OCI-M1 (cell line): ENCODE measurements around the gene MYORG.
"Not testable (repeated sequence)": the region's sequence is repeated elsewhere in the genome, so short reads cannot be mapped to it uniquely, and the experiment has no call there.

Experiments used
- DNase-seq: peaks from one replicate; lab custom pipeline; 2025; lab: John Stamatoyannopoulos, UW

The MYORG gene

DNA sequence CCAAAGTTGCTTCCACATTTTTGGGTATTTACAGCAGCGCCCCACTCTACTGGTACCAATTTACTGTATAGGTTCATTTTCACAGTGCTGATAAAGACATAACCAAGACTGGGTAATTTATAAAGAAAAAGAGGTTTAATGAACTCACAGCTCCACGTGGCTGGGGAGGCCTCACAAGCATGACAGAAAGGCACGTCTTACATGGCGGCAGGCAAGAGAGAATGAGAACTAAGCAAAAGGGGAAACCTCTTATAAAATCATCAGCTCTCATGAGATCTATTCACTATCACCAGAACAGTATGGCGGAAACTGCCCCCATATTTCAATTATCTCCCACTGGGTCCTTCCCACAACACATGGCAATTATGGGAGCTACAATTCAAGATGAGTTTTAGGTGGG lies 7.9 kb downstream of the MYORG start:
- DNase-seq, result not testable (repeated sequence)

DNA sequence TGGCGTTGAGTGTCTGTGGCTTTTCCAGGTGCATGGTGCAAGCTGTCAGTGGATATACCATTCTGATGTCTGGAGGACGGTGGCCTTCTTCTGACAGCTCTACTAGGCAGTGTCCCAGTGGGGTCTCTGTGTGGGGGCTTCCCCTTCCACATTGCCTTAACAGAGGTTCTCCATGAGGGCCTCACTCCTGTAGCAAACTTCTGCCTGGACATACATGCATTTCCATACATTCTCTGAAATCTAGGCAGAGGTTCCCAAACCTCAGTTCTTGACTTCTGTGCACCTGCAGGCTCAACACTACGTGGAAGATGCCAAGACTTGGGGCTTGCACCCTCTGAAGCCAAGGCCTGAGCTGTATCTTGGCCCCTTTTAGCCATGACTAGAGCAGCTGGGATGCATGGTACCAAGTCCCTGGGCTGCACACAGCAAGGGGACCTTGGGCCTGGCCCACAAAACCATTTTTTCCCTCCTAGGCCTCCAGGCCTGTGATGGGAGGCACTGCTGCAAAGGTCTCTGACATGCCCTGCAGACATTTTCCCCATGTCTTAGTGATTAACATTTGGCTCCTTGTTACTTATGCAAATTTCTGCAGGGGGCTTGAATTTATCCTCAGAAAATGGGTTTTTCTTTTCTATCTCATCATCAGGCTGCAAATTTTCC lies 8.8 kb downstream of the MYORG start:
- DNase-seq, result not testable (repeated sequence)

DNA sequence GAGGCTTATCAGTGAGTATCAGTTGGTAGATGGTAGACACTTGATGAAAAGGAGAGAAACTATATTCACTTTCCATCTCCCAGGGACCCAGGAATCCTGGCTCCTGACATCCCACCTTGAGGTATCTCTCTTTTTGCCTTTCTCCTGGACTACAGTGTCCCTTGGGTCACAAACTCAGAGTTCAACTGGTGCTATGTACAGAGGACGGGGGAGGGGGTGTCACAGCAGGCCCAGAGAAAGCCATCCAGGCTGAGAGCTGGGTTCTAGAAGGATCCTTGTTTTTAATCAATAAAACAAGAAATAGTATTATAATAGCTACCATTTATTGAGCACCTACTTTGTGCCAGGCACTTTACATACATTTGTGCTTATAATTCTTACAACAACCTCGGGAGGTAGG lies 10.3 kb downstream of the MYORG start:
- no peak for DNase-seq

DNA sequence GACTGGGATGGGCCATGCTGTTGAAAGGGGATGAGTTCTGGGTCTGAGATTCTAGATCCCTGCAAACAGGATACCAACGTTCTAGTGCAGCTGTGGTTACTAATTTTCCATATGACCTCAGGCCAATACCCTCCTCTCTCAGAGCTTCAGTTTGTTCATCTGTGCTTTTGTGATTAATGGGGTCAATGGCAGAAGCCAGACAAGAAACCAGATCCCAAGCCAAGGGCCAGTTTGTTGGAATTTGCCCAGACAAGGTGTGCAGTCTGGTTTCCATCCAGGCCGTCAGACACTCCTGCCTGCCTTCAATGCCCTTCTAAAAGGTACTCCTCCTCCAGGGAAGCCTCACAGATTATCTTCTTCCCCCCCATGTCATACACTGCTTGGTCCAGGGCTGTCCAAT lies 11.4 kb downstream of the MYORG start:
- DNase-seq, result no peak

DNA sequence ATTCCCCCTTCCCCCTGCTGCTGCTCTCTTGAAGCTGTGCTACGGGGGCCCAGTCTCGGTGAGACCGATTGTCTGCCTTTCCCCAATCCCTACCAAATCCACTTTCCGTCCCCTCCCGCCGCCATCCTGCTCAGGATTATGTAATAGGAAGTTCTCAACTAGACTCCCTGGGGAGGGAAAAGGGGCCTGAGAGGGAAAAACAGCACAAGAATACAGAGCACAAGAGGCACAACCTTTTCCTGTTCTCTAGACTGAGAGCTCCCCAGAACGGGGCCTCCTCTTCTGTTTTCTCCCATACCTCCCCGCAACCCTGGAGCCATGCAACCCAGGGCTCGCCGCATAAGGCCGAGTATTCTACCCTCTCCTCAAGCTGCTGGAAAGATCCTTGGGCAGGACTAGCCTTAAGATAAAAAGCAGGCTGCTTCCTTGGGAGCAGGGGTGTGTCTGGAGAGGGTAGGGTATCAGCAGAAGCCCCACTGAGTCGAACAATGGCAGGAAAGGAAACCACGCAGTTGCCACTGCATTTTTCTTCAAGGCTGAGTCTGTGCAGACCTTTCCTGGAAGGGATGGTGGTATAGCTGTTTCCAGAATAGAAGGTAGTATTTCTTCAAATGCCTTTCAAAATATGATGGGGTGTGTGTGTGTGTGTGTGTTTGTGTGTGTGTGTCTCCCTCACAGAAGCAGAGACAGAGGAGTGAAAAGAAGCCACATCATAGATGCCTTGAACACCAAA lies 12.9 kb downstream of the MYORG start:
- DNase-seq, result no peak

DNA sequence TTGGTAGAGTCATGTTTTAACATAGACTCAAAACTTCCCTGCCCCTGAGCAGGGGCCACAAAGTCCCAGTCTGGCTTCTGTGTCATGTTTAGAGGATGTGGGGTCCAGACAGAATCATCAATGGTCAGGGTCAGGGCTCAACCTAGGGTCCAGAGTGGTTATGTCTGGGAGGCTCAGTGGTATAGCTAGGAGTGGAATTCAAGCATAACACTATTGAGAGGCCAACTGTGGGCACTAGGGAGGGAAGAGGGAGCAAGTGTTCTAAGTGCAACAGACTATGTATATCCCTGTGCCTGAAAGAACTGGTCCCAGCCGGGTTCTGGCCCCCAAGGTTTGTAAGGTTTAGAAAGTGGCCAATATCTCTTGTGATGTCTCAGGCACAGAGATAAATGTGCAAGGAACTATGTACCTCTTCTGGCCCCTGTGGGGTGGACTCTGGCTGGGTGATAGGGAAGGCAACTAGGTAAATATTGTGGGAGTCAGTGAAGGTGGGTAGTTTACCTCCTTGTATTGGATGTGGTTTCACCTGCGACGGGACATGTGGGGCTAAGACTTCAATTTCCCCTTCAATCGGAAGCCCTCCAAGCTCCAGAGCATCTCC lies 14.0 kb downstream of the MYORG start:
- DNase-seq, result no peak

DNA sequence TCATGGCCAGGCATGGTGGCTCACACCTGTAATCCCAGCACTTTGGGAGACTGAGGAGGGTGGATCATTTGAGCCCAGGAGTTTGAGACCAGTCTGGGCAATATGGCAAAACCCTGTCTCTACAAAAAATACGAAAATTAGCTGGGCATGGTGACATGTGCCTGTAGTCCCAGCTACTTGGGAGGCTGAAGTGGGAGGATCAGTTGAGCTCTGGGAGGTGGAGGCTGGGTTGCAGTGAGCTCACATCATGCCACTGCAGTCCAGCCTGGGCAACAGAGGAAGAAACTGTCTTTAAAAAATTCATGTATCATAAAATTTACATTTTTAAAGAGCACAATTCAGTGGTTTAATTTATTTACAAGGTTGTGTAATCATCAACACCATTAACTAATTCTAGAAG lies 23.7 kb downstream of the MYORG start:
- DNase-seq, result not testable (repeated sequence)

DNA sequence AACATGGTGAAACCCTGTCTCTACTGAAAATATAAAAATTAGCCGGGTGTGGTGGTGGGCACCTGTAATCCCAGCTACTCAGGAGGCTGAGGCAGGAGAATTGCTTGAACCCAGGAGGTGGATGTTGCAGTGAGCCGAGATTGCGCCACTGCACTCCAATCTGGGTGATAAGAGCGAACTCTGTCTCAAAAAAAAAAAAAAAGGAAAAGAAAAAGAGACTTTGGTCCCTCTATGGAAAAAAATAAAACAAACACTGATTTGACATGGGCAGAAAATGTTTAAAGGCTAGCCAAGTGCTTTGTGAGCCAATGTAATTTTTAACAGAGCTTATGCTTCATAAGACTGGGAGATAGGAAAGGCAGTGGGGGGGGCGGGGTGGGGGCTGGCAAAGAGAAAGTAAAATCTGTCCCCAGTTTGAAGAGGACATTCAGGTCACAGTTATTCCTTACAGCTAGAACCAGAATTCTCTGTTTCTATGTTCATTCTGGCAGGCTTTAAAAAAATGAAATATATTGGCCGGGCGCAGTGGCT lies 24.5 kb downstream of the MYORG start:
- not testable (repeated sequence) for DNase-seq

DNA sequence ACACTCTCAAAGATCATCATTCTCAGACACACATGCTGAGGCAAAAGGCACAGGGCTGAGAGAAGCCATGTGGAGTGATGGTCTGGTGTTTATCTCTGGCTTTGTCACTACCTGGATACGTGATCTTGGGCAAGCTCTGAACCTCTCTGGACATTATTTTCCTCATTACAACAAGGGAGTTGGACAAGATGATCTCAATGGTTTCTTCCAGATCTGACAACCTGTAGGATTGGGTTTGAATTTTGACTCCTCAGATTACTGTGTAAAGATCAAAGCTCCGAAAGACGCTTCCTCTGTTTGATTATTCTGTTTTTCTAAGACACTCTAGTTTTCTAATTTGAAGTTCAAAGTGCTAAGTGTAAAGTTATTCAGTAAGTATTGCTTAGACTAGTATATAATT lies 27.4 kb downstream of the MYORG start:
- DNase-seq, result no peak

DNA sequence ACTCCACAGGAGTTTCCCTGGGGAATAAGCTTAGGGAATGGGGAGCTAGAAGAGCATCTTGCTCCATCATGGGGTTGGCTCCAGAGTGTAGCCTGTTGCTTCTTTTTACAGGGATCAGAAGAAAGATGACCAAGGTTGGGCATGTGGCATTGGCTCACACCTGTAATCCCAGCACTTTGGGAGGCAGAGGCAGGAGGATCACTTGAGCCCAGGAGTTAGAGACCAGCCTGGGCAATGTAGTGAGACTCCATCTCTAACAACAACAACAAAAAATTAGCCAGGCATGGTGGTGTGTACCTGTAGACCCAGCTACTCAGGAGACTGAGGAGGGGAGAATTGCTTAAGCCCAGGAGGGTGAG lies 28.9 kb downstream of the MYORG start:
- DNase-seq, result no peak

DNA sequence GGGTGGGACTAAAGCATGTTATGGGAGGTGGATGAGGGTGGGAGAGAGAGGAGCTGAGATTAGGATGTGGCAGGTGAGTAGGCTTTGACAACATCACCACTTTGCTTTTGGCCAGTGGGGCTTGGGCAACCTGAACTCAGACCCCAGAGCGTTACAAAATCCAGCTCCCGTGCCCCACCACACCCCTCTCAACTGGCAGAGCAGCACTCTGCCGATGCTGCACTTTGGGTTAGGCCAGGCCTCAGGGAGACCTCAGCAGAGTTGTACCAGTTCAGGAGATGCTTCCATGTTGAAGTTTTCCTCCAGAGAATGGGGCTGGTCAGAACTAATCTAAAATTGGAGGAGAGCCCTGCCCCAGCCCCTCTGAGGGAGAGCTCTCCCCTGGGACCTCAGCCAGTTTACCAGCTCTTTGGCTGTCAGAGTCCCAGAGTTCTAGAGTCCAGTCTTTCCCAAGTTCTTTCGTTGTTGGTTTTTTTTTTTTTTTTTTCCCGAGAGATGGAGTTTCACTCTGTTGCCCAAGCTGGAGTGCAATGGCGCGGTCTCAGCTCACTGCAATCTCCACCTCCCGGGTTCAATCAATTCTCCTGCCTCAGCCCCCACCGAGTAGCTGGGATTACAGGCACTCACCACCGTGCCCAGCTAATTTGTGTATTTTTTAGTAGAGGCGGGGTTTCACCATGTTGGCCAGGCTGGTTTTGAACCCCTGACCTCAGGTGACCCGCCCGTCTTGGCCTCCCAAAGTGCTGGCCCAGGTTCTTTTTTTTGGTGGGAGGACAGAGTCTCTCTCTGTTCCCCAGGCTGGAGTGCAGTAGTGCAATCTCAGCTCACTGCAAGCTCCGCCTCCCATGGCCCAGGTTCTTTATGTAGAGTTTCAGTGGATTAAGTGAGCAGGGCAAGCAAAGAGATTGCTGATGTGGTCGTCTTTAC lies 29.6 kb downstream of the MYORG start:
- DNase-seq, result no peak

DNA sequence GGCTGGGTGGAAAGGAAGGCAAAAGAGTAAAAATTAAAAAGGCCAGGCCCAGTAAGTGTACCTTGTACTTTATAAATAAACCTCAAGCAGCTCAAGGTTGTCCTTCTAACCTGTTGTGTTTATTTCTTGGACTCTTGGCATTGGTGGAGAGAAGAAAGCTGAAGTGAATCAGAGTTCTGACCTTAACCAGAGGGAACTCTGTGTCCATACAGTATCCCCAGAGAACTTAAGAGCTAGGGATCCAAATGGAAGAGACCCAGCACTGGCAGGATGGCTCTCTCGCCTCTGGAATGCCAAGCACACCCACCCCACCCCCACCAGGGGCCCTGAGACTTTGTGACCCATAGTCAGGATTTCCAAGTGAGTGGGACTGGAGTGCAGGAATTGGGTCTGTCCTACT lies 33.1 kb downstream of the MYORG start:
- no peak for DNase-seq

DNA sequence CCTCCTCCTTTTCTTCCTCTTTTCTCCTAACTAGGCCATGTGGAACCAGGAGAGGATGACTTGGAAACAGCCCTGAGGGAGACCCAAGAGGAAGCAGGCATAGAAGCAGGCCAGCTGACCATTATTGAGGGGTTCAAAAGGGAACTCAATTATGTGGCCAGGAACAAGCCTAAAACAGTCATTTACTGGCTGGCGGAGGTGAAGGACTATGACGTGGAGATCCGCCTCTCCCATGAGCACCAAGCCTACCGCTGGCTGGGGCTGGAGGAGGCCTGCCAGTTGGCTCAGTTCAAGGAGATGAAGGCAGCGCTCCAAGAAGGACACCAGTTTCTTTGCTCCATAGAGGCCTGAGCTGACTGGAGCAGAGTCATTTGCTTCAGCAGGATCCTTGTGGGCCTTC lies 33.6 kb downstream of the MYORG start:
- no peak for DNase-seq

DNA sequence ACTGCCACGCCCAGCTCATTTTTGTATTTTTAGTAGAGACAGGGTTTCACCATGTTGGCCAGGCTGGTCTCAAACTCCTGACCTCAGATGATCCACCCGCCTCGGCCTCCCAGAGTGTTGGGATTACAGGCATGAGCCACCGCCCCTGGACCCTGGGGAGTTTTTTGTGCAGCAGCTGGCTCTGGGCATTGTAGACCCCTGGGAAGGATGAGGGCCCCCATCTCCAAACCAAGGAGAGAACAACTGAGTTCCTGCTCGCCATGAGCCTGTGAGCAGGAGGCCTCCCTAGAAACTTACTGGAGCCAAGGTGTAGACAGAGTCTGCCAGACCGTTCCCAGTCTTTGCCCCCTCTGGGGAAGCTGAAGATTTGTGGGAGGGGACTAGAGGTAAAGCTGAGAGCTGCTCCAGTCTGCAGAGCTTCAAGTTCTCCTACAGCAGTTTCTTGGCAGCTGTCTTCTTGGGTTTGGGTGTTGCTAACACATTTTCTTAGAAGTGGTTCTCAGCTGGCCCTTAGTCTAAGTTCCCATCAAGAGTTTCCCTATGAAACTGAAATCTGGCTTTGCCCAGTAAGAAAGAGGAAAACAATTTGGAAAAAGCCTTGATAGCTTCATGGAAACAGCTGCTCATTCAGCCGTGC lies 34.9 kb downstream of the MYORG start:
- no peak for DNase-seq

DNA sequence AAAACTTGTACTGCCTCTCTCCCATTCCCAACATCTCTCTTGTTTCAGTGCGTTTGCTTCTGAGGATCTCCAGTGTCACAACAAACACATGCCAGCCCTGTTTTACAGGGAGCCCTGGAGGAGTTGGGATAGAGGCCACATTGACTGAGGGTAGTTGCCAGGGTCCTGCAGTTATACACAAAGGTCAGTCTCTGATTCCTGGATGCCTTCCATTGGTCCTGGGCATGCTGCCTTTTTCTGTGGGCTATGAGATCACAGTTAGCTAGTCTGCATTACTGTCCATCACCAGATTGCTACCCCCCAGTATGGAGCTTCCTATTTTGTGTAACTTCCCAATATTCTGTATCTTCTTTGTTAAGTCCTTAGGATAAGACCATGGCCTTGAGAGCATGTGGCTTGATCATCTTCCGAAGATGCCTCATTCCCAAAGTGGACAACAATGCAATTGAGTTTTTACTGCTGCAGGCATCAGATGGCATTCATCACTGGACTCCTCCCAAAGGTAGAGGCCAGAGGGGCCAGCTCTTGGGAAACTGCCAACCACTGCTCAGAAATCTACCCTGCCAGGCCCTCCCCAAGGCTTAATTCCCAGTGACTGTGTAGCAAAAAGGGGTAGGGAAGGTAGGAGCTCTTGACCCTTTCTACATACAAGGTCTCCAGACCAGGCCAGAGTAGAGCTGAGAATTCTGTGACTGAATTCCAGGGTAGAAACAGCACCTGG lies 37.9 kb downstream of the MYORG start:
- no peak for DNase-seq

DNA sequence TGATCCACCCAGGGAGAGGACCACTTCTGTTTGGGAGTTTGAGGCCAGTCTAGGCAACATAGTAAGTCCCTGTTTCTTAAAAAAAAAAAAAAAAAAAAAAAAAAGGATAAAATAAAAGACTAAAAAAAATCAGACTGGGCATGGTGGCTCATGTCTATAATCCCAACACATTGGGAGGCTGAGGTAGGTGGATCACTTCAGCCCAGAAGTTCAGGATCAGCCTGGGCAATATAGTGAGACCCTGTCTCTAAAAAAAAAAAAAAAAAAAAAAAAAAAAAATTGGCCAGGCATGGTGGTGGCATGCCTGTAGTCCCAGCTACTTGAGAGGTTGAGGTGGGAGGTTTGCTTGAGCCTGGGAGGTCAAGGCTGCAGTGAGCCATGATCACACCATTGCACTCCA lies 38.6 kb downstream of the MYORG start:
- not testable (repeated sequence) for DNase-seq

DNA sequence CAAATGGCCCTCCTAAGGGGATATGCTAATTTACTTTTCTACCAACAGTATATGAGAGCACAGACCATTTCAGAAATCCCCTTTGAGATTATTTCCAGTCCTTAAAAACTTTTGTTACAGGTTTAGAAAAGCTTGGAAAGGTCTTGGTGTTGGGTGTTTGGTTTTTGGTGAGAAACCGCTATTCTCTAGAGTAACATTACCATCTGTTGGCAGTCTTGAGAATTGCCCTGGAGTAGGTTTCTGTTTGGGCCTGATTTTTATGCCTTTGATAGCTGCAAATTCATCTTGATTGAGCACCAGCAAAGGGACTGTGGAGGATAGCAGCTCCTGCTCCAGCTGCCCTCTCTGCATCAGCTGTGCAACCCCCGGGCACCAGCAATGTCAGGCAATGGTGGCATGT lies 39.3 kb downstream of the MYORG start:
- DNase-seq, result no peak

DNA sequence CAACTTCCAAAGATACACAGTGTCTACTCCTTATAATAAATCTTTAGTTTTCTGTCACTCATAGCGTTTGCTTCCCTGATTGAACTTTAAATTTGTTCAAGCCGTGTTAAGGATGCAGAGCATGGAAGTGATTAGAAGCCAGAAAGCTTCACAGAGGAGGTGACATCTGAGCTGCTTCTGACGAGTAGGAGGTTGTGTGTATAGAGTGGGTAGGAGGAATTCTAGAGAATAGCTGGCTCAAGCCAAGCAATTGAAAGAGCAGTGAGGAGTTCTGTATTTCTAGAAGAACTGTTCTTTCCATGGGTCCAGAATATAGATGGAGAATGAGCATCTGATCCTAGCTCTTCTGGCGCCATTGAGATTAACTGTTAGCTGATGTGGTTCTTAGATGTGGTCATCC lies 41.3 kb downstream of the MYORG start:
- no peak for DNase-seq

DNA sequence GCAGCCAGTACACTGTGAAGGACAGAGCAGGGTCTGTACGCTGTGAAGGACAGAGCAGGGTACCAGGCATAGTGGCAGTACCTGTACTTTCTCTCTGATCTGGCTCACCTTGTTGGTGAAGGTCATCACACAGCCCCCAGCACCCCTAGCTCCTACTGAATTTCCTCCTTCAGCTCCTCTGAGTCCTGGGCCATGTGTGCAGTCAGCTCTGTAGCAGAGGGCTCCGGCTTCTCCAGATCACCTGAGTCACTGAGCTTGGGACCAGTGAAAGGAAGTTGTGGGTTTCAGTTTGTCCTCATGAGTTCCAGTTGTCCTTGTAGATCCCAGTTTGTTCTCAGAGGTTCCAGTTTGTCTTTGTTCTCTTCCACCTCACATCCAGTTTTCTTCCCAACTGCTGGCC lies 41.8 kb downstream of the MYORG start:
- no peak for DNase-seq

DNA sequence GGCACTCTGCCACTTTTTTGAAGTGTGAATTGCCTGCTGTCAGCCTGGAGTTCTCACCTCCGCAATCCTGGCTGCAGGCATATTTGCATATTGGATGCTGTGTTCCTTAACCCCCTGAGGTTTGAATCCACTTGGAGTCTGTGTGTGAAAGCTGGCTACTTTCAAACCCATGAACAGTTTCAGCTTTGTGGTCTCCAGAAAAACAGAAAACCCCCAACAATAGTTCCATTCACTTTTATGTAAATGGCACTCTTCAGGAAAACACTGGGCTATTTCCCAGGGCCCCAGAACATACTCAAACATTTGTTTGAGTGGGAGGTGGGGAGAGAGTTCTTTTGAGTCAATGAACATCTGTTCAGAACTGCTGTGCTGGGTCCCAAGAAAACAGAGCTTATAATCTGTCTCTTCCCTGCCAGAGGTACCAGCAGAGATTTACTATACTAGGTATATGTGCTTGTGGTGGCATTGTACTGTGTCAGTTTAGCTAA lies 42.3 kb downstream of the MYORG start:
- no peak for DNase-seq

DNA sequence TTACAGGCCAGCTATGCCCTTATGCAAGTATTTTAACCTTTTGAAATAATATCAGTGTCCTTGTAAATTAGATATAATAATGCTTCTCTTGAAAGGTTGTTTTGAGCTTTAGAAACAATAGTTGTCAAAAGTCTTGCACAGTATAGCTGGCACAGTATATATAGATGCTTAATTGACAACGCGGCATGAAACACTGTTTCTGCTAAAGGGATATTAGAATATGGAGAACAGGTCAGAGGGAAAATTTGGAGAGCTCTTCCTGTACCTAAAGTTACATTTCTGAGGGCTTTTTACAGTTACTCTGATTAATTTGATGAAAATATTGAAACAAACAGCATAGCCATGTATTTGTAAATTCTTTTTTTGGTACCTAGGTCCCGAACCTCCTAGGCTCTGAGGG lies 42.9 kb downstream of the MYORG start:
- DNase-seq, result no peak
